ENCODE data around the gene PELI2. TPM values are rescaled to one million over a fixed set of nuclear protein-coding genes. Genes with fewer than 3 reads are reported as not detected.
A peak's percentile ranks its signal among the peaks of the same experiment; 100 is the strongest.

Gene PELI2
- total RNA-seq, 1 donor from 2014 or later = 2.3 TPM

DNA sequence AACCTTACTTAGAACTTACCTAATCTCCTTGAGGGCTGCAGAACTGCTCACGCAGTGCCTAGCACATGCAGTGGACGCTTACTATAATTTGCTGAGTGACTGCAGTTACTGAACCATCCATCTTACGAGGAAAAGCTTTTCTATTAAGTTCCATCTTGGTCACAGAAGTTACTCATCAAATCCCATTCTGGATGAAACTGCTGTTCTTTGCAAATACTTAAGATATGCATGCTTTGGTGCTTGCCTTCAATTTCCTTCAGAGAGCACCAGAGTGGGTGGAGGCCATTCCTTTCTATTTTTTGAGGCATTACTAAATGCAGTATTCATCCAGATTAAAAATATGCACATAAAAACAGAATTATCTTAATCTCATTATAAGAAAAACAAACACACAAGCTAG, 17.7 kb upstream of the PELI2 start:
- H3K4me1 Mint-ChIP-seq (ENCODE audit: low read depth) = no peaks in the 10 kb centered on the region
- DNase-seq (ENCODE audit: low spot score) = no peak
- H3K4me3 Mint-ChIP-seq (ENCODE audit: low read depth) = no peak overlapping the region
- no peak overlapping the region for H3K27ac Mint-ChIP-seq
- H3K9me3 Mint-ChIP-seq = no peaks in the 10 kb centered on the region
- intact Hi-C loops (cut with micrococcal nuclease) = no loop called here
- H3K27me3 Mint-ChIP-seq (ENCODE audit: low read depth) = peaks cover 15% of the 10 kb centered on the region
- no peaks in the 10 kb centered on the region for H3K36me3 Mint-ChIP-seq (ENCODE audit: low read depth)

DNA sequence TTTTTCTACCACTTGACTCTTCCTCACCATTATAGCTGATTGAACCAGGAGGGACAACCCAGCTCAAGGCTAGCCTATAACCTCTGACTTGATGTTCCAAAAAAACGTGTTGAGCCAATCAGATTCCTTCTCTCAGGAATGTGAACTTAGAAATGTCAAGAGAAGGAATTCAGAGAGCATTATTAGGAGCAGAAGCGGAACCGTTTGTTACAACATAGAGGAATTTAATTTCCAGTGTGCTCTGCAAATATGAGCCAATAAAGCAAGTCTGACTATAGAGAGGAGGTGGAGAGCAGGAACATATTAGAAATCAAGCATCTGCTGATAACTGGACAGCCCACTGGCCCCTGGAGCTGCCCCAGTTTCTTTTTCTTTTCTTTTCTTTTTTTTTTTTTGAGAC, 15.3 kb upstream of the PELI2 start:
- no peak for DNase-seq (ENCODE audit: low spot score)
- no peaks in the 10 kb centered on the region for H3K9me3 Mint-ChIP-seq
- intact Hi-C loops (cut with micrococcal nuclease) = no loop called here
- H3K27me3 Mint-ChIP-seq (ENCODE audit: low read depth) = peaks cover 12% of the 10 kb centered on the region
- H3K27ac Mint-ChIP-seq = no peak overlapping the region
- H3K4me3 Mint-ChIP-seq (ENCODE audit: low read depth) = no peak overlapping the region
- no peaks in the 10 kb centered on the region for H3K36me3 Mint-ChIP-seq (ENCODE audit: low read depth)
- no peaks in the 10 kb centered on the region for H3K4me1 Mint-ChIP-seq (ENCODE audit: low read depth)

DNA sequence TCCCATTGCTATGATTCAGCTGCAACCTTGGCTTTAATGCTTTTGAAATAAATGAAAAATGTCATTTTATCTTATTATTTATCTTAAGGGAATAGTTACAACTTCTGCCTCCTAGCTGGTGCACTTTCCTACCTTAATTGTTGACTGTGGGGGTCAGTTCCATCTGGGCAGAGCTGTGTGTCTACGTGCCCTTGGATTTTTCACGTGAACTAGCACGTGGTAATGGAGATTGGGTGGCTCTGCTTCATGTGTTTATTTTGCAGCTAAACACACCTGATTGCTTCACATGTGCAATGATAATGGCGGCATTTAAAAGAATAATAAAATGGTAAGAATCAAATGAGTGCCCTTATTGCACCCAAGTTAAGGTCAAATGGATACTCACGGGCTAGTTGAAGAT, 10.6 kb upstream of the PELI2 start:
- DNase-seq (ENCODE audit: low spot score) = no peak
- intact Hi-C loops (cut with micrococcal nuclease) = no loop called here
- Mint-ChIP-seq H3K4me3 (ENCODE audit: low read depth) (no peak overlapping the region), H3K36me3 (ENCODE audit: low read depth) (no peaks in the 10 kb centered on the region), H3K4me1 (ENCODE audit: low read depth) (no peaks in the 10 kb centered on the region), H3K9me3 (no peaks in the 10 kb centered on the region), H3K27ac (no peak overlapping the region), H3K27me3 (ENCODE audit: low read depth) (peaks cover 13% of the 10 kb centered on the region)

DNA sequence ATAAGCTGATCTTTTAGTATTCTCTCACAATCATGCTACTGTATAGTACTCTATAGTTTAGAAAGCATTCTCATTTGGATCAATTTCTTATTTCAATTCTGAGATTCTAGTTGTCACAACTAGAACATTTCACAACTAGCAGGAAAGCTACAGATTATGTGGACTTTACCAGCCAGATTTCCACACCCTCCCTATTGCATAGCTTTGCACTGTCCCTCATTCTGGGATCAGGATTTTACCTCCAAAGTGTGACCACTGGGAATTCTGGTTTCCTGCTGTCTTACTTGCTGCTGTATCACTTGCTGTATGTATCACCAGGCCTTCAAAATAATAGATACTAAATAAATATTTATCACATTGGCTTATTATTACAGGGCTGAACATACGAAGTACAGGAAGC, 10.2 kb upstream of the PELI2 start:
- intact Hi-C loops (cut with micrococcal nuclease) = no loop called here
- Mint-ChIP-seq H3K27me3 (ENCODE audit: low read depth) (peaks cover 18% of the 10 kb centered on the region), H3K36me3 (ENCODE audit: low read depth) (no peaks in the 10 kb centered on the region), H3K9me3 (no peaks in the 10 kb centered on the region), H3K4me1 (ENCODE audit: low read depth) (no peaks in the 10 kb centered on the region), H3K4me3 (ENCODE audit: low read depth) (no peak overlapping the region), H3K27ac (no peak overlapping the region)
- DNase-seq (ENCODE audit: low spot score) = no peak

DNA sequence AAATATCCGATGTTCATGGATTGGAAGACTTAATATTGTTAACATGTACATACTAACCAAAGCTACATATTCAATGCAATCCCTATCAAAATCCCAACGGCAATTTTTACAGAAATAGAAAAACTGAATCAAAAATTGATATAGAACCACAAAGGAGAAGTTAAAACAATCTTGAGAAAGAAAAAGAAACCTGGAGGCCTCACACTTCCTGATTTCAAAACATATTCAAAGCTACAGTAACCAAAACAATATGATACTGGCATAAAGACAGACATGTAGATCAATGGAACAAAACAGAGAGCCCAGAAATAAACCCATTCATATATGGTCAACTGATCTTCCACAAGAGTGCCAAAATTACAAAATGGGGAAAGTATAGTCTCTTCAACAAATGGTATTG, 5.4 kb upstream of the PELI2 start:
- H3K9me3 Mint-ChIP-seq = no peaks in the 10 kb centered on the region
- H3K36me3 Mint-ChIP-seq (ENCODE audit: low read depth) = no peaks in the 10 kb centered on the region
- no peak for DNase-seq (ENCODE audit: low spot score)
- H3K4me1 Mint-ChIP-seq (ENCODE audit: low read depth) = peaks cover 8% of the 10 kb centered on the region
- H3K27me3 Mint-ChIP-seq (ENCODE audit: low read depth) = peaks cover 34% of the 10 kb centered on the region
- H3K4me3 Mint-ChIP-seq (ENCODE audit: low read depth) = no peak overlapping the region
- no peak overlapping the region for H3K27ac Mint-ChIP-seq
- intact Hi-C loops (cut with micrococcal nuclease) = loop anchor here (10.0 kb wide), 1 partner anchor 108 kb away; no protein-coding TSS in a partner anchor

DNA sequence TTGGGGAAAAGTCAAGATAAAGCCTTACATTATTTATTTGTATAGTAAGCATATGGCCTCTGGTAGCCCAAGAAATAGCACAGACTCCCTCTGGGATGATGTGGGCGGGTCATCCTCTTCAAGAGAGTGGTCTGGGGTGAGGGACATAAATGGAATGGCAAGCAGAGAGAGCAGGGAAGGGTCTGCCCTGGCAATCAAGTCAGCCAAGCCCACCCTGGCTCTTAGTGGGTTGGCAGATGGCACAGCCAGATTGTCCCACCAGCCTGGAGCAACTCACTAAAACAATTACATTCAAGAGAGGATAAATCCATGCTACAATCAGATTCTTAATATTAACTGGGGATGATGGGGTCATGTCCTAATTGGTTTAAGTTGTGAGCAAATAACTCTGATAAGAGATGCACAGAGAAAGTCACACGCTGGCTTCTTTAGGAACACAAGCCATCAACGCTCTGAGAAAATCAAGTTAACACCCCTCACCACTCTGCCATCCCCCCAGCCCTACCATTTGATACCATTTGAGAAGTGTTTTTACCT, 2.8 kb upstream of the PELI2 start:
- Mint-ChIP-seq H3K27me3 (ENCODE audit: low read depth) (peaks cover 45% of the 10 kb centered on the region), H3K27ac (no peak overlapping the region), H3K9me3 (no peaks in the 10 kb centered on the region), H3K4me1 (ENCODE audit: low read depth) (peaks cover 19% of the 10 kb centered on the region), H3K36me3 (ENCODE audit: low read depth) (no peaks in the 10 kb centered on the region), H3K4me3 (ENCODE audit: low read depth) (no peak overlapping the region)
- DNase-seq (ENCODE audit: low spot score) = no peak
- intact Hi-C loops (cut with micrococcal nuclease) = loop anchor here (10.0 kb wide), 1 partner anchor 111 kb away; no protein-coding TSS in a partner anchor

DNA sequence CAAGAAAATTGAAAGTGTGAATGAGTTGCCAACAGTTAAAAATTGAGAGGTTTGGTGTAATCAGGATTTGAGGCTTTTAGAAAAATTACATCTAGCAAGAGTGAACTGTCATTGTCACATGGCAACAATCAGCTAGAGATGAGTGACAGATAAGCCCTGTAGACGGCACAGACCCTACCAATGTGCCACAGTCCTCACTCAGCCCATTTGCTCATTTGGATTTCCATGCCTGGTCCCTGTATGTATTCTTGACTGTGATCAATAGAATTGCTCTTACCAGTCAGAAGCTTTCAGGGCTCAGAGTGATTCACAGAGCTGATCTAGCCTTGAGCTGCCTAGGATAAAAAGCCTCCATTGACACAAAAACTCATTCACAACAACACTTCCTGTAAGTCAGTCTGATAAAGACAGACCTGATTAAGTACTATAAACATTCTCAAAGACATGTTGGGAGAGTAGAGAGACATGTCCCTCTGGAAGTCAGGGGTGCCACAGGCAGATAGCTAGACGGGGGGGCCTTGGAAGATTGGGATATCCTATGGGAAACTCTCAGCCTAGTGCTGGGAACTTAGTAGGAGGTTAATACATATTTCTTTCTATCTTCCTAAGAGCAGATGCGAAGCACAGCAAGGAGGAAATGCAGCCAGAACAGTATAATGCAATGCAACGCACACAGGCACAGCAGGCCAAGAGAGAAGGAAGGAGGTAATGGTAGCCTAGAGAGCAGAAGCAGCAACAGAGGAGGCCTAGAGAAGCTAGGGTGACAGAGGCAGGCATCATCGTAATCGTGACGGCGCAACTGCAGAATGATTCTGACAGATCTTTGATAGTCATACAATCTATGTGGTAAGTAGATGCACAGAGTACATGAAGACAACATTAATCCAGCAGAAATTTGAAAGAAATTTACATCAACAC, 2.0 kb upstream of the PELI2 start:
- H3K27me3 Mint-ChIP-seq (ENCODE audit: low read depth) = peaks cover 48% of the 10 kb centered on the region
- H3K27ac Mint-ChIP-seq = peak overlapping the region; percentile 29
- peaks cover 22% of the 10 kb centered on the region for H3K4me1 Mint-ChIP-seq (ENCODE audit: low read depth)
- H3K9me3 Mint-ChIP-seq = no peaks in the 10 kb centered on the region
- DNase-seq (ENCODE audit: low spot score) = no peak
- intact Hi-C loops (cut with micrococcal nuclease) = loop anchor here (10.0 kb wide), 1 partner anchor 111 kb away; no protein-coding TSS in a partner anchor
- no peaks in the 10 kb centered on the region for H3K36me3 Mint-ChIP-seq (ENCODE audit: low read depth)
- H3K4me3 Mint-ChIP-seq (ENCODE audit: low read depth) = peak overlapping the region; percentile 41

DNA sequence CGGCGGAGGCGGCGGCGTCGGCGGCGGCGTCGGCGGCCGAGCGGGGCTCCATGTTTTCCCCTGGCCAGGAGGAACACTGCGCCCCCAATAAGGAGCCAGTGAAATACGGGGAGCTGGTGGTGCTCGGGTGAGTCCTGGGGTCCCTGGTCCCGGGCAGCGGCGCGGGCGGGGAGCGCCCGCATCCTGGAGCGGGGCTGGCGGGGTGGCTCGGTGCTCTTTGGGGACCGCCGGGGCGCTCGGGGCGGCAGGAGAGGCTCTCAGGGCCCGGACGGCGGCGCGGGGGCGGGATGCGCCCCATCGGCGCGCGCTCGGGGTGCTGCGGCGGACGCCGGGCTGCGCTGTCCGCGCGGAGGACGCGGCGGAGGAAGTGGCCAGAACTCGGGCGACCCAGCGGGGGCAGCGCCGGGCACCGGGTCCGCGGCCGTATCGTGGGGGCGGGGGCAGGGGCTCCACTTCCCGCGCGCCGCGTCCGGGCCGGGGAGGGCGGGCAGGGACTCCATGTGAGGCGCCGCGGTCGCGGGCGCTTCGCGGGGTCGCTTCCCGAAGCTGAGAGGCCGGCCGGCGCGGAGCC, 485 bp downstream of the PELI2 start:
- intact Hi-C loops (cut with micrococcal nuclease) = loop anchor here (1.0 to 10.0 kb wide), 2 partner anchors 13 to 114 kb away; no protein-coding TSS in a partner anchor
- Mint-ChIP-seq H3K4me1 (ENCODE audit: low read depth) (peaks cover 22% of the 10 kb centered on the region), H3K4me3 (ENCODE audit: low read depth) (no peak overlapping the region), H3K9me3 (no peaks in the 10 kb centered on the region), H3K27me3 (ENCODE audit: low read depth) (peaks cover 40% of the 10 kb centered on the region), H3K36me3 (ENCODE audit: low read depth) (no peaks in the 10 kb centered on the region), H3K27ac (no peak overlapping the region)
- peak; percentile 14 for DNase-seq (ENCODE audit: low spot score)

DNA sequence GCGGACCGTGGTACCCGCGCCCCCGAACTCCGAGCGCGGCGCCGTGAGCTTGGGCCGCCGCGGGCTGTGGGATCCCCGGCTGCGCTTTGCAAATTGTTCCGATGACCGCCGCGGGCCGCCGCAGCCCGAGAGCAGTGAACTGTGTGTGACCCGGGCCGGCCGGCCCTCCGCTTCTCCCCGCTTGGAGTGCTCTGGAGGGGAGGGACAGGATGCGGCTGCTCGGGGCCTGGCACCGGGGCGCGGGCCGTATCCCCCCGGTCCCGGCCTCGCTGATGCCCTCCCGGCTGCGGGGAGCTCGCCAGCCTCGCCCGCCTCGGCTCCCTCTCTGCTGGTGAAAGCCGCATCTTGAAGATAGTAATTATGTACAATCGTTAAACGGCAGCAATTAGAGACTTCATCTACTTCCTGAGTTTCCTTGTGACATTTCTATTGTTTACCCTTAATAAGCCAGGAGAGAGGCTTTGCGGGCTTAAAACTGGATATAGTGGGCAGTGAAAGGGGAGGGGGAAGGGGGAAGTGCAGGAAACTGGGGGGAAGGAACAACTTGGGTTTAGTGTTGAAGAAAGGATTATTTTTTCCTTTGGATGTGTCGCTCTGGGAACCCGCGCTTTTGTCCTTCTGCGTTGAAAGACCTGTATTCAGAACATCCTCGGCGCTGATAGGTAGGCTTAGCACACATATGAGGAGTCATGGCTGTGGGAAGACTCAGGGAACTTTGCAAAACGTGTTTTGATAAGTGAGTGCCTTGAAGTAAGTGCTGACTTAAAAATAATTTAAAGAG, 1.2 kb downstream of the PELI2 start:
- DNase-seq (ENCODE audit: low spot score) = peak; percentile 15
- Mint-ChIP-seq H3K27ac (peak overlapping the region; percentile 13), H3K4me3 (ENCODE audit: low read depth) (peak overlapping the region; percentile 71), H3K9me3 (no peaks in the 10 kb centered on the region), H3K4me1 (ENCODE audit: low read depth) (peaks cover 22% of the 10 kb centered on the region), H3K36me3 (ENCODE audit: low read depth) (no peaks in the 10 kb centered on the region), H3K27me3 (ENCODE audit: low read depth) (peaks cover 37% of the 10 kb centered on the region)
- intact Hi-C loops (cut with micrococcal nuclease) = loop anchor here (1.0 to 10.0 kb wide), 2 partner anchors 12 to 115 kb away; no protein-coding TSS in a partner anchor

DNA sequence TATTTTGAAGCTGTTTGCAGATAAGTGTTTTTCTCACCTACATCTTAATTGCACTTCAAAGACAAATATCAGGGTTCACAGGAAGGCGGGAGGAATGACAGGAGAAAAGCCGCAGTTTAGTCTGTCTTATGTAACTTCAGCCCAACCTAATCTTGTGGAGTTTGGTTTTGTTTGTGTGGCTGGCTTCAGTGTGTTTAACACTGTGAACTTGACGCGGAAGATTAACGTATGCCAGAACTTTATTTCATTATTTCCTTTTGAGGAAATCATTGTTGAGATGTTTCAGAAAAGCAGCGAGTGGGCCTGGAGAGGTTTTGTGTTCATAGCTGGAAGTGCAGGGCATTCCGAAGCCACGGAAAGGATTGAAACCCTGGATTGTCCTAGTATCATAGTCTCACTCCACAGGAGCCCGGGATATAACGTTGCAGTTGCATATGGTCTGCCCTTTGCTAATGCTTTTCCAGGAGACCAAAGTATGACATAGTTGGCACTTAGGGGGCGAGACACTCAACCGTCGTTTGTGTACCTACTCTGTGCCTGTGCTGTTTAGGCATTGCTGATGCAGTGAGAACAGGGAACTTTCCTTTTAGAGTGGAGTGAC, 2.0 kb downstream of the PELI2 start:
- no peak for DNase-seq (ENCODE audit: low spot score)
- intact Hi-C loops (cut with micrococcal nuclease) = no loop called here
- peak overlapping the region; percentile 71 for H3K4me3 Mint-ChIP-seq (ENCODE audit: low read depth)
- peaks cover 22% of the 10 kb centered on the region for H3K4me1 Mint-ChIP-seq (ENCODE audit: low read depth)
- no peaks in the 10 kb centered on the region for H3K36me3 Mint-ChIP-seq (ENCODE audit: low read depth)
- H3K27me3 Mint-ChIP-seq (ENCODE audit: low read depth) = peaks cover 41% of the 10 kb centered on the region
- no peak overlapping the region for H3K27ac Mint-ChIP-seq
- H3K9me3 Mint-ChIP-seq = no peaks in the 10 kb centered on the region

DNA sequence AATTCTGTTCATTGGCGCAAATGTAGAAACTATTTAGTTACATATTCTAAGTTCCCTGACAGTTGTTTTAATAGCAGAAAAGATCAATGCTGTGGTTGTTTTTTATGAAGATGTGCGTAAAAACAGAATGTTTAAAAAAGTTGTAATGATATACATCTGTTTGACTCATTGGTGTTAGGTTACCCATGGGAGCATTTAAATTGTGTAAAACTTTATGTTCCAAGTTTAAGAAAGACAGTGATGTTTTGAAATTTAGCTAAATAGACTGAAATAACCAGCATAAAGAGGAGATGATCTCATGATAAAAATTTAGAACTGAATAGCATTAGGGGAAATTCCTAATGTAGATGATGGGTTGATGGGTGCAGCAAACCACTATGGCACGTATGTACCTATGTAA, 3.6 kb downstream of the PELI2 start:
- Mint-ChIP-seq H3K36me3 (ENCODE audit: low read depth) (no peaks in the 10 kb centered on the region), H3K4me3 (ENCODE audit: low read depth) (no peak overlapping the region), H3K27ac (no peak overlapping the region), H3K4me1 (ENCODE audit: low read depth) (peaks cover 16% of the 10 kb centered on the region), H3K27me3 (ENCODE audit: low read depth) (peaks cover 35% of the 10 kb centered on the region), H3K9me3 (no peaks in the 10 kb centered on the region)
- intact Hi-C loops (cut with micrococcal nuclease) = no loop called here
- no peak for DNase-seq (ENCODE audit: low spot score)

DNA sequence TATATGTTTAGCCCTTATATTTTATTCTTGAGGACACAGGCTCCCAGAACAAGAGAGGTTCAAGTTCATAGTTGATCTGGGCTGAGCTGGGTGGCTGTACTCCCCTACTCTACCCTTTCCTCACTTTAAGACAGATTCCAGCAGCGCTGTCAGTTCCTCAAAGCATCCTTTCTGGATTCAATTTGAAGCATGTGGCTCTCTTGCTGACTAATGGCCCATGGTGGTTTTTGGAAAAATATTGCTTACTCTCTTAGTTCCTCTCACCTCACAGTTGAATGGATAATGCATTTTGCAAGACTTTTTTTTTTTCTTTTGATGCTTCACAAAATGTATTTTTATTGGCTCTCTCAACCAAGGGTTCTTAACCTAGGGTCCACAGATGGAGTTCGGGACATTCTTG, 4.1 kb downstream of the PELI2 start:
- peaks cover 33% of the 10 kb centered on the region for H3K27me3 Mint-ChIP-seq (ENCODE audit: low read depth)
- no peaks in the 10 kb centered on the region for H3K9me3 Mint-ChIP-seq
- intact Hi-C loops (cut with micrococcal nuclease) = no loop called here
- H3K4me1 Mint-ChIP-seq (ENCODE audit: low read depth) = peaks cover 16% of the 10 kb centered on the region
- H3K27ac Mint-ChIP-seq = no peak overlapping the region
- no peak overlapping the region for H3K4me3 Mint-ChIP-seq (ENCODE audit: low read depth)
- no peaks in the 10 kb centered on the region for H3K36me3 Mint-ChIP-seq (ENCODE audit: low read depth)
- DNase-seq (ENCODE audit: low spot score) = no peak
